HG02610 (cell line): ENCODE results near the gene BATF3.
"Not testable (repeated sequence)": the region's sequence is repeated elsewhere in the genome, so short reads cannot be mapped to it uniquely, and the experiment has no call there.

Source experiments
- ATAC-seq: cut with Tn5 transposase; IDR thresholded peaks from one replicate; pipeline ENCODE4 v1.9.1; 2021; ENCODE audit warnings: mild to moderate bottlenecking, moderate library complexity; ENCODE audit not compliant: unreplicated experiment

The BATF3 gene

GRCh38 chr1:212699625-212700222 lies at the start of gene BATF3:
Gene BATF3 (minus strand): TSS chr1:212699840. CDS start chr1:212699762, 78 bp downstream.
- ATAC-seq, result peak; percentile 17

- ATAC-seq, result no peak
These were observed 46.9 kb upstream of the BATF3 start for GRCh38 chr1:212746546-212746945.

GRCh38 chr1:212745303-212745702 lies 45.7 kb upstream of the BATF3 start:
- ATAC-seq, result no peak

GRCh38 chr1:212743901-212744475 lies 44.3 kb upstream of the BATF3 start:
- ATAC-seq, result no peak

- ATAC-seq, result no peak
These were observed 38.7 kb upstream of the BATF3 start for GRCh38 chr1:212738330-212738729.

- ATAC-seq, result no peak
These were observed 37.9 kb upstream of the BATF3 start for GRCh38 chr1:212737559-212737958.

- no peak for ATAC-seq
These were observed 33.5 kb upstream of the BATF3 start for GRCh38 chr1:212733109-212733508.

GRCh38 chr1:212731630-212732029 lies 32.0 kb upstream of the BATF3 start:
- ATAC-seq, result no peak

GRCh38 chr1:212728606-212729005 lies 29.0 kb upstream of the BATF3 start:
- ATAC-seq, result no peak

GRCh38 chr1:212727386-212728181 lies 27.9 kb upstream of the BATF3 start:
- ATAC-seq, result no peak

GRCh38 chr1:212724679-212725078 lies 25.0 kb upstream of the BATF3 start:
- not testable (repeated sequence) for ATAC-seq

- ATAC-seq, result no peak
These were observed 22.8 kb upstream of the BATF3 start for GRCh38 chr1:212722270-212722957.

- ATAC-seq, result peak; percentile 67
These were observed 22.0 kb upstream of the BATF3 start for GRCh38 chr1:212721388-212722247.

- no peak for ATAC-seq
These were observed 20.0 kb upstream of the BATF3 start for GRCh38 chr1:212719633-212720032.

GRCh38 chr1:212718499-212718898 lies 18.9 kb upstream of the BATF3 start:
- ATAC-seq, result no peak

GRCh38 chr1:212716161-212716560 lies 16.5 kb upstream of the BATF3 start:
- ATAC-seq, result no peak

- ATAC-seq, result no peak
These were observed 14.0 kb upstream of the BATF3 start for GRCh38 chr1:212713465-212714136.

GRCh38 chr1:212712451-212713303 lies 13.0 kb upstream of the BATF3 start:
- peak; percentile 75 for ATAC-seq

GRCh38 chr1:212711974-212712373 lies 12.3 kb upstream of the BATF3 start:
- not testable (repeated sequence) for ATAC-seq
